GM18868 (cell line): ENCODE measurements around the gene TNFSF13.

Experiments
- ATAC-seq: cut with Tn5 transposase; IDR thresholded peaks from one replicate; pipeline ENCODE4 v1.9.1; 2021; ENCODE audit warnings: mild to moderate bottlenecking, moderate library complexity; ENCODE audit not compliant: unreplicated experiment

TNFSF13 gene

DNA sequence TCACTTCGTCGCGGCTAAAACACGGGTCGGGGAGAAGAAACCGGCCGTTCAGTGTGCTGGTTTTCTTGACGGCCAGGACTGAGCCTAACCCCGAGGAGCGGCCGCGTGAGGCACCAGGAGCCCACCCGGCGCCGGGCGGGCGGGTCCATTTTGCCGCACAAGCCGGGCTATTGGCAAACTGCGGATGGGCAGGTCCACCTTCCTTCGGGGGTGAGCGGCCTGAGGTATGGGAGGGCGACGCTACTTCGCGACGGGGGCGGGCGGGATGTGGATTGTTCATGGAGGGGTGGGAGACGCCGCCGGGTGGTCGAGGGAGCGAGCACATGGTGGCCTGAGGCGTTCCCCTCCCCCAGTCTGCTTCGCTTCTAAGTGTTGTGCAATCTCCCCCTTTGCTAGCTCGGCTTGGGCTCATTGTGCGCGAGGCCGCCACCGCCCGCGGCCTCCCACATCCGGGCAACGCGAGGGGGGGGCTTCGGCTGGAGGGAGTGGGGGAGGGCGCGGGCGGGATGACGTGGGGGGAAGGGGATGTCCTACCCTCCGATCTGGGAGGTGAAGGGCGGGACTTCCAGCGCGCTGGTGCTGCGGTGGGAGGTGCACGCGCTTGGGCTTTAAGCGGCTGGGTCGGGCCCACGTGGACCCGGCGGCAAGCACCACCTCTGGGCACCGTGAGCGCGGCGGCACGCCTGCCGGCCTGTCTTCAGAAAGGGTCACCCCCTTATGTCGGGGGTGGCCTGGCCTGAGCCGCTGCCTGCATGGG lies 15.0 kb downstream of the TNFSF13 start:
- ATAC-seq = peak; percentile 21

DNA sequence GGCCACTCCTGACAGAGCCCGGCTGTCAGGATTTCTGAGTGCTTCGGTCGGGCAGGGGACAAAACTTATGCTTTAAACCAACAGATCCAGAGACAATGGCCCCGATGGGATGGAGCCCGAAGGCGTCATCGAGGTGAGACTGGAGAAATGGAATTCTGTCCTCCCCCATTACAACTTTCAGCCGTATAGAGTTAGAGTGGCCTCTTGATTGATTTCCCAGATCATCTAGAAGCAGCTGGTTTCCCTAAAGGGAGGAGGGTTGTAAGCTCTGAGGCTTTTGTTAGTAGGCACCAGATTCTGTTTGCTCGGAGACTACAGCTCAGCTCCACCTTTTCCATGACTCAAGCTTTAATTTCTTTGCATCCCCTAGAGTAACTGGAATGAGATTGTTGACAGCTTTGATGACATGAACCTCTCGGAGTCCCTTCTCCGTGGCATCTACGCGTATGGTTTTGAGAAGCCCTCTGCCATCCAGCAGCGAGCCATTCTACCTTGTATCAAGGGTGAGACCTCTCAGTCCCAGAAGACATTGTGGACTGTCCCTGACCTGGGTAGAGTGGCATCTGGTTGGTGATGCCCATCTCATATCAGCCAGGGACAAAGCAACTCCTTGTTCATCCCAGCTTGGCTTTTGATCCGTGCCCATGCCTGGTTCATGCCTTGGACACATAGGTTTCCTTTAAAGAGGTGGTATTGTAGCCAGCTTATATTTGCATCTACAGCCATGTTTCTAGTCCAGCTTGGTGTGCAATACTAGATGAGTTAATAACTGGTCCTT lies 15.8 kb downstream of the TNFSF13 start:
- ATAC-seq = no peak

DNA sequence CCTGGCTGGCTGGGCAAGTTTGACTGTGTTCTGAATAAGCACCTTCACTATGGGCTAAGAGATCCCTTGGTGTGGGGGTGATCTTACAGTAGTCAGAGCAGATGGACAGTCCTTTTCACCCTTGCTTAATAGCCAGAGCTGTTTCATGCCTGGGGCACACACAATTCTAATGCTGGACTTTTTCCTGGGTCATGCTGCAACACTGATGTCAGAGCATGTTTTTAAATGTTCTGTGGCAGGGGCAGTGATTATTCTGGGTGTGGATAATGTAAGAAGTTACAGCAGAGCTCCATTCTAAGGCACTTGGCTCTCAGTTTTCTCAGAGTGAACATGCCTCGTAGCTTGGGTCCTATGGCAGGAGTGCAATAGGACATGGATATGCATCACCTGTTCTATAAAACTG lies 16.9 kb downstream of the TNFSF13 start:
- ATAC-seq = no peak

DNA sequence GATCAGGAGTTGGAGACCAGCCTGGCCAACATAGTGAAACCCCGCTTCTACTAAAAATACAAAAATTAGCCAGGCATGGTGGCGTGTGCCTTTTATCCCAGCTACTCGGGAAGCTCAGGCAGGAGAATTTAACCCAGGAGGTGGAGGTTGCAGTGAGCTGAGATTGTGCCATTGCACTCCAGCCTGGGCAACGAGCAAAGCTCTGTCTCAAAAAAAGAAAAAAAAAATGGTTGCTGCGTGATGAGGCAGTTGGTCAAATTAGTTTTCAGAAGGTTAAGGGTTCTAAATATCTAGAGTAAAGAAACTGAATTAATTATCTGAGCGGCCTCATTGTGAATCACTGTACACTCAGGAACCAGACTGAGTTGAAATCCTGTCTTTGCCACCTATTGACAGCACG lies 17.4 kb downstream of the TNFSF13 start:
- ATAC-seq = no peak

DNA sequence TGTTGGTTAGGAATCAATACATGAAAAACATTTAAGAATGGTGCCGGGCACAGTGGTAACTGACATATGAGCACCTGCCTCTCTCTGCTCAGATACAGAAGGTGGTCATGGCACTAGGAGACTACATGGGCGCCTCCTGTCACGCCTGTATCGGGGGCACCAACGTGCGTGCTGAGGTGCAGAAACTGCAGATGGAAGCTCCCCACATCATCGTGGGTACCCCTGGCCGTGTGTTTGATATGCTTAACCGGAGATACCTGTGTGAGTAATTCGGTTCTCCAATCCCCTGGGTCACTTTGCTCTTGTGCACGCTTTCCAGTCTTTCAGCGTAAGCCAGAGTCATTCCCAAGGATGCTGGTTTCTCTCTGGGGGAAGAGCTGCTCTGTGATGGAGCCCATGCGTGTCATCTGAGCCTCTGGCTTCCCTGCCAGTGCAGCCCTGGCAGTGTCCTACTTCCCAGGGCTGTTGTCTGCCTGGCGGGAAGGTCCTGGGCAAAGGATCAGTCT lies 17.9 kb downstream of the TNFSF13 start:
- ATAC-seq = no peak

DNA sequence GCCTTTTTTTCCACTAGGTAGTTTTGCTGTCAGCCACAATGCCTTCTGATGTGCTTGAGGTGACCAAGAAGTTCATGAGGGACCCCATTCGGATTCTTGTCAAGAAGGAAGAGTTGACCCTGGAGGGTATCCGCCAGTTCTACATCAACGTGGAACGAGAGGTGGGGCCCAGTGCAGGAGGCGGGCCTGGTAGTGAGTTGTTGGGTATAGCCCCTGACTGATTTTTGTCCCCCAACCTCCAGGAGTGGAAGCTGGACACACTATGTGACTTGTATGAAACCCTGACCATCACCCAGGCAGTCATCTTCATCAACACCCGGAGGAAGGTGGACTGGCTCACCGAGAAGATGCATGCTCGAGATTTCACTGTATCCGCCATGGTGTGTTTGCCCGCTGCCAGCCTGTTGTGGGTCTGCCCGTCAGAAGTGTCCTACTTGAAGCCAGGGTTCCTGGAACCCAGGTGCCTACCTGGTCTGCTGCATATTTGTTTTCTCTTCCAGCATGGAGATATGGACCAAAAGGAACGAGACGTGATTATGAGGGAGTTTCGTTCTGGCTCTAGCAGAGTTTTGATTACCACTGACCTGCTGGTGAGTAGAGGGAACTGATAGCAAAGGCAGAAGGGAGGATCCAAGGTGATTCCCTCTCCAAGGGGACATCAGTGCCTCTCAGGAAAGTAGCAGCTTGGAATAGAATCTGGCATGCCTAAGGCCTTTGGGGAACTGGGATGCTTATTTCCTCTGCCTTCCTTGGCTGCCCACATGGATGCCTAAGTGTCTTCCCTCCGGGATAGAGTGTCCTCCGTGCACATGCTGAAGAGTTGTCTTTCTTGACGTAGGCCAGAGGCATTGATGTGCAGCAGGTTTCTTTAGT lies 19.0 kb downstream of the TNFSF13 start:
- no peak for ATAC-seq

DNA sequence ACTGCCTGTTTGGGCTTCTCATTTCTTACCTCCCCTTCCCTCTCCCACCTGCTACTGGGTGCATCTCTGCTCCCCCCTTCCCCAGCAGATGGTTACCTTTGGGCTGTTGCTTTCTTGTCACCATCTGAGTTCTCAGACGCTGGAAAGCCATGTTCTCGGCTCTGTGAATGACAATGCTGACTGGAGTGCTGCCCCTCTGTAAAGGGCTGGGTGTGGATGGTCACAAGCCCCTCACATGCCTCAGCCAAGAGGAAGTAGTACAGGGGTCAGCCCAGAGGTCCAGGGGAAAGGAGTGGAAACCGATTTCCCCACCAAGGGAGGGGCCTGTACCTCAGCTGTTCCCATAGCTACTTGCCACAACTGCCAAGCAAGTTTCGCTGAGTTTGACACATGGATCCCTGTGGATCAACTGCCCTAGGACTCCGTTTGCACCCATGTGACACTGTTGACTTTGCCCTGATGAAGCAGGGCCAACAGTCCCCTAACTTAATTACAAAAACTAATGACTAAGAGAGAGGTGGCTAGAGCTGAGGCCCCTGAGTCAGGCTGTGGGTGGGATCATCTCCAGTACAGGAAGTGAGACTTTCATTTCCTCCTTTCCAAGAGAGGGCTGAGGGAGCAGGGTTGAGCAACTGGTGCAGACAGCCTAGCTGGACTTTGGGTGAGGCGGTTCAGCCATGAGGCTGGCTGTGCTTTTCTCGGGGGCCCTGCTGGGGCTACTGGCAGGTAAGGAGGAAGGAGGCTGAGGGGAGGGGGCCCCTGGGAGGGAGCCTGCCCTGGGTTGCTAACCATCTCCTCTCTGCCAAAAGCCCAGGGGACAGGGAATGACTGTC lies 20.7 kb downstream of the TNFSF13 start, which contains the start of gene CD68:
TSS of gene CD68 (plus strand) at position 638 of the 833 bp plus-strand sequence. CDS start at position 678, 40 bp downstream.
- no peak for ATAC-seq

DNA sequence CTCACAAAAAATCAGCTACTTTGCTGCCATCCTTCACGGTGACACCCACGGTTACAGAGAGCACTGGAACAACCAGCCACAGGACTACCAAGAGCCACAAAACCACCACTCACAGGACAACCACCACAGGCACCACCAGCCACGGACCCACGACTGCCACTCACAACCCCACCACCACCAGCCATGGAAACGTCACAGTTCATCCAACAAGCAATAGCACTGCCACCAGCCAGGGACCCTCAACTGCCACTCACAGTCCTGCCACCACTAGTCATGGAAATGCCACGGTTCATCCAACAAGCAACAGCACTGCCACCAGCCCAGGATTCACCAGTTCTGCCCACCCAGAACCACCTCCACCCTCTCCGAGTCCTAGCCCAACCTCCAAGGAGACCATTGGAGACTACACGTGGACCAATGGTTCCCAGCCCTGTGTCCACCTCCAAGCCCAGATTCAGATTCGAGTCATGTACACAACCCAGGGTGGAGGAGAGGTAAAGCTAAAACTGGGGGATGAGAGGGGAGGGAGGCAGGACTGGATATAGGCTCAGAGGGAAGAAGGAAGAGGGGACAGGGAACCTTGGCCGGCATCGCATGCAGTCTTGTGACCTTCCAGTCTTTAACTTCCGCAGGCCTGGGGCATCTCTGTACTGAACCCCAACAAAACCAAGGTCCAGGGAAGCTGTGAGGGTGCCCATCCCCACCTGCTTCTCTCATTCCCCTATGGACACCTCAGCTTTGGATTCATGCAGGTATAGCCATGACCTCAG lies 21.5 kb downstream of the TNFSF13 start:
- no peak for ATAC-seq

DNA sequence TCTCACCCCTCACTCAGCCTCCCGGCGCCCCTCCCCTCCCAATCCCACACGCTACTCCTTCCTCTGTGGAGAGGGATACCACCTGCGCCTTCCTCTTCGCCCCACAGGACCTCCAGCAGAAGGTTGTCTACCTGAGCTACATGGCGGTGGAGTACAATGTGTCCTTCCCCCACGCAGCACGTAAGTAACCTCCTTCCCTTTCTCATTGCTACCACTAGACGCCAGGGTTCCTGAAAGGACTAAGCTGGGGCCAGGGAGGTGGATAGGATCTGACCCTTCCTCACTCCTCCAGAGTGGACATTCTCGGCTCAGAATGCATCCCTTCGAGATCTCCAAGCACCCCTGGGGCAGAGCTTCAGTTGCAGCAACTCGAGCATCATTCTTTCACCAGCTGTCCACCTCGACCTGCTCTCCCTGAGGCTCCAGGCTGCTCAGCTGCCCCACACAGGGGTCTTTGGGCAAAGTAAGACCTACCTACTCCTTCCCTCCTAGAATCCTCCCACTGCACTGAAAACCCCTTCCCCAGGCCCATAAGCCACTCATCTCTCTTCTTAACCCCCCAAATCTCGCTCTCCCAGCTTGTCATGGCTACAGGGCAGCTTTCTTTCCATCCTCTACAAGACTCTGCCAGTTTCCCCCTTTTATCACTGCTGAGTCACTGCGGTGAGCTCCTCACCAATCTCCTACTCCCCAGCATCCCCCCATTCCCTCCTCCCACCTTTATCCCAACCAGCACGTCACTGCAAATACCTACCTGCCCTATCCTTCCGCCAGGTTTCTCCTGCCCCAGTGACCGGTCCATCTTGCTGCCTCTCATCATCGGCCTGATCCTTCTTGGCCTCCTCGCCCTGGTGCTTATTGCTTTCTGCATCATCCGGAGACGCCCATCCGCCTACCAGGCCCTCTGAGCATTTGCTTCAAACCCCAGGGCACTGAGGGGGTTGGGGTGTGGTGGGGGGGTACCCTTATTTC lies 22.3 kb downstream of the TNFSF13 start:
- no peak for ATAC-seq

DNA sequence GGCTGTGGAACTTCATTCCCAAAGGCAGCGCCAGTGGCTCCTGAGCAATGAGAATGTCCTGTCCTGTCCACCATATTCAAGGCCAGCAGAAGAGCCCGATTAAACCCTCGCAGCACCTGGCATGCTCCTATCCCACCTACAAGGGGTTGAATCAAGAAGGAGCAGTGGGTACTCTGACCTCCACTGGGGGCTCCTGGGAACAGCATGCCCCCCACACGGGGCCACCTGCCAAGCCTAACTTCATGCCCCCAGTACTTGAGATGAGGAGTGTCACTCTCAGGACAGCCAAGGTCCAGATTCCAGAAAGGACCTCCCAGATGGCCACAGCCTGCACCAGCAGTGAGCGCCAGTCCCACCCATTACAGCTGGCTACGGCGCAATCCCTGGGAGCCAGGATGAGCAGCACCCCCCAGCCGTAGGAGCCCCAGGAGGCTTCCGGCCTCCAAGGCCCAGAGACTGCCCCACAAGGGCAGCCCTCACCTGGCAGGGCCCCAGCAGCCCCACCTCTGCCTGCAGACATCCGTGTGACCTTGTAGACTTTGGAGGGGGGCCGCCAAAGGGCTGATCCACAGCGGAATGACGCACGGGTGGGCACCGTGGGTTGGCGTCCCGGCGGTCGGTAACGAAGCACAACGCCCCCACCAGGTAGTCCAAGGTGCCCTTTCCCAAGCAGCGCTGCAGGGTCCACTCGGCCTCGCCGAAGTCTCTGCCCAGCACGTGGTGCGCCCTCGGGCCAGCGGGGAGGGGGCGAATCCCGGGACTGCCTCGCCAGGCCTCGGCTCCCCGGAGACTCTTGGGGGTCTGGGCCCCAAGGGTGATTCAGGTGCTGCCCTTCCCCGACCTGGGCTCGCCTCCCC lies 24.1 kb downstream of the TNFSF13 start:
- ATAC-seq = no peak

DNA sequence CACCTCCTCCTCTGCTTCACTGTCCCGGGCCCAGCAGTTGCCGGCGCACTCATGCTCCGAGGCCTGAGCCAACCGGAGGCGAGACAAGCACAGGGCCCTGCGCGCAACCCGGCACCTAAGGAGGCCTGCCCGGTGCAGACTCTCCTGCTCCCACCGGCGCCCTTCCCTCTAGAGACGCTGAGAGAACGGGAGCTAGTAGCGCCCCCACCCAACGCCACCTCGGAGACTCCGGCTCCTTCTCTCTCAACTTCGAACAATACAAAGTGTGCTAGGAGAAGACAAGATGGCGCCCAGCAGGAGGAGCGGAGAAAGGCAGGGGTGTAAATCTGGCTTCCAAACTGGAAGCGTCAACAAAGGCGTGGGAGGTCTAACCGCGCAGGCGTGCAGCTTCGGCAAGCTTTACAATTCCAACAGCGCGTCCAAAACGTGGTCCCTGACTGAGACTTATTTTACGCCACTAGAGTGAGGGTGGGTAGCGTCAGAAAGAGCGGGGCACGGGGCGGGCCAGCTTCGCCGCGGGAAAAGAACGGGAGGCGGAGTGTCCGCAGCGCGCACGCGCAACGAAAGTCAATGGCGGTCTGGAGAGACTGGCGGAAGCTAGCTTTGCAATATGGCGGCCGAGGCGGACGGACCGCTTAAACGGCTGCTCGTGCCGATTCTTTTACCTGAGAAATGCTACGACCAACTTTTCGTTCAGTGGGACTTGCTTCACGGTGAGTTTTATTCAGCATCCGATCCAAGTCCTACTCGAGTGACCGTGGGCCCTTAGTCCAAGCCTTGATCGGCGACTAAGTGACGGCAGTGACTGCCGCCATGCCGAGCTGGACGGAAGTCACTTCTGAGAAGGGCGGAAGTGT lies 24.9 kb downstream of the TNFSF13 start, which contains the start of gene MPDU1:
TSS of gene MPDU1 (plus strand) at position 600 of the 857 bp plus-strand sequence. CDS start at position 611, 11 bp downstream.
- peak; percentile 62 for ATAC-seq

DNA sequence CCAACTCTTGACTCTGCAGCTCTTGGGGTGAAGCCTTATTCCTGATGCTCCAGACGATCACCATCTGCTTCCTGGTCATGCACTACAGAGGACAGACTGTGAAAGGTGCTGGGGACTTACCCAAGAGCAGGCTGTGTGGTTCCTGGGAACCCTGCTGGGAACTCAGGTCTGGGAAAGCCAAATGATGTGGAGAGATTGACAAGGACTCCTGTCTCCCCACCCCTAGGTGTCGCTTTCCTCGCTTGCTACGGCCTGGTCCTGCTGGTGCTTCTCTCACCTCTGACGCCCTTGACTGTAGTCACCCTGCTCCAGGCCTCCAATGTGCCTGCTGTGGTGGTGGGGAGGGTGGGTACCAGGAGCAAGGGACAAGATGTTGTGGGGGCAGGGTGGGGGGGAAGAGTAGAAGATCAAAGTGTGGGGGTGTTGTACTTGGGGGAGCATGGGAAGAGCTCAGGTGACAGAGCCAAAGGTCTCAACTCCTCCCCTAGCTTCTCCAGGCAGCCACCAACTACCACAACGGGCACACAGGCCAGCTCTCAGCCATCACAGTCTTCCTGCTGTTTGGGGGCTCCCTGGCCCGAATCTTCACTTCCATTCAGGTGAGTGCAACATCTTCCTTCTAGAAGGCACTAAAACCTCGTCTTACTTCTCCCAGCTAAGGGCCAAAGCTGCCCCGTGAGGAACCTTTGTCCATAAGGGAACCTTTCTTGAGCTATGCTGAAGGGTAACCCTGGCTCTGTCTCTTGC lies 28.3 kb downstream of the TNFSF13 start:
- ATAC-seq = no peak

DNA sequence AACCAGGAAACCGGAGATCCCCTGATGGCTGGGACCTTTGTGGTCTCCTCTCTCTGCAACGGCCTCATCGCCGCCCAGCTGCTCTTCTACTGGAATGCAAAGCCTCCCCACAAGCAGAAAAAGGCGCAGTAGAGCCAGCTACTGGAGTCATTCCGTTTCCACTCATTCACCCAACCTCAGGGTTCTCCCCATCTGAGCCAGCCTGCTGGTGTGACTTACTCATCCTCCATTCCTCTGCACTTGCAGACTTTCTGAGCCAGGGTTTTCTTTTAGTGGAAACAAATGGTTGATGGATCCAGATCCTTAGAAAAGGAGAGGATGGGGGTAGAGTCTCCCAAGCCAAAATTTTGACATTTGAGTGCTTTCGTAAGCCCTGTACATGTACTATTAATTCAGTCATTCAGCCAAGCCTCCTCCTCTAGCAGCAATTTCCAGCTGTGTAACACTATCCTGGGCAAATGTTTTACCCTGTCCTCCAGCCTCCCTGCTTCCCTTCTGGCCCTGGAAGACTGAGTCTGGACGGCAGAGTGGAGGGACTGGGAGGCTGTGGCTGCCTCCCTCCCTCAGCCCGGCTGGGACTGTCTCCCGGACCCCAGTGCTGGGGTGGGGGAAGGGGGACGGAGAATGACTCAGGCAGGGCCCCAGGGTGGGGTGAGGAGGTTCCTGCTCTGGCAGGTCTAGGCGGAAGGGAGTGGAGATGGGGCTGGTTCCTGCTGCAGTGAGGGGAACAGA lies 29.0 kb downstream of the TNFSF13 start:
- no peak for ATAC-seq

DNA sequence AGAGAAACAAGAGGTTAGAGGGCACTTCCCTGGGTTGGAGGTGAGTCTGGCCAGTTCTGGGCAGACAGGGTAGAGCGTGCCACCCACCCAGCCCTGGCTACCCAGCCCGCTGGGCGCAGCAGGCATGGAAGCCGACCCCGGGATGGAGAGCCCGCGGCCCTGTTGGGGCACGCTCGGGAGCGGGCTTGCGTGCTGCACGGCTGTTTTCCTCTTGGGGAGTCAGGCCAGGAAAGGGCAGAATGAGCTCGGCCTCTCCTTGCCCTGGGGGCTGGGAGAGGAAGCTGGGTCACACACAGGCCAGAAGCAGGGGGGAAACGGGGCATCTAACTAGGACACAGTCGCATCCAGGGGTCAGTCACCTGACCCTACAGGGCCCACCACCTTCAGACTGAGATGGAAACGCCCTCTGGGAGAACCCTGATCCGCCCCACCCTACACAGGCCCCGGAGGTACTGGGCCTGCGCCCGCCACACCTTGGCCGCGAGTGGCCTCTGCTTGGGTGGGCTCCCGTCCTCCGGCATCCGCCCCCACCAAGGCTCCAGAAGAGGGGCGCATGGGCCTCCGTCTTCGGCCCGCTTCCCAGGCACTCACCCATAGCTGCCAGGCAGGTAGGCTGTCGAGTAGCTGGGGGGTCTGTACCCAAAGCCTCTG lies 30.1 kb downstream of the TNFSF13 start:
- no peak for ATAC-seq
